ENCODE measurements around the gene STXBP5.
"Not testable (repeated sequence)": the region's sequence is repeated elsewhere in the genome, so short reads cannot be mapped to it uniquely, and the experiment has no call there.

The STXBP5 gene

GRCh38 chr6:147226163-147226724, 22.0 kb downstream of the STXBP5 start:
- Mint-ChIP-seq H3K36me3 (peaks cover 12 to 15% of the 10 kb centered on the region in 2 donors), H3K27me3 (no peaks in the 10 kb centered on the region), H3K4me3 (no peak overlapping the region), H3K9me3 (no peaks in the 10 kb centered on the region), H3K4me1 (peaks cover 21 to 32% of the 10 kb centered on the region in 2 donors), H3K27ac (no peak overlapping the region)
- DNase-seq, result no peak
- ATAC-seq (replicated peaks), result no peak

- no peak overlapping the region for H3K27ac Mint-ChIP-seq
- H3K27me3 Mint-ChIP-seq, result no peaks in the 10 kb centered on the region
- ATAC-seq (replicated peaks), result no peak
- DNase-seq, result no peak
- H3K4me3 Mint-ChIP-seq, result no peak overlapping the region
- peaks cover 19 to 27% of the 10 kb centered on the region in 2 donors for H3K4me1 Mint-ChIP-seq
- H3K36me3 Mint-ChIP-seq, result peaks cover 7 to 12% of the 10 kb centered on the region in 2 donors
- H3K9me3 Mint-ChIP-seq, result no peaks in the 10 kb centered on the region
Observed at GRCh38 chr6:147226877-147227276, 22.7 kb downstream of the STXBP5 start.

GRCh38 chr6:147227770-147228320, 23.6 kb downstream of the STXBP5 start:
- H3K27ac Mint-ChIP-seq, result no peak overlapping the region
- no peaks in the 10 kb centered on the region for H3K27me3 Mint-ChIP-seq
- ATAC-seq (replicated peaks) (no peak), DNase-seq (no peak)
- H3K4me1 Mint-ChIP-seq, result peaks cover 11 to 18% of the 10 kb centered on the region in 2 donors
- H3K36me3 Mint-ChIP-seq, result peaks cover 6 to 9% of the 10 kb centered on the region in 2 donors
- H3K4me3 Mint-ChIP-seq, result no peak overlapping the region
- no peaks in the 10 kb centered on the region for H3K9me3 Mint-ChIP-seq

GRCh38 chr6:147231589-147231988, 27.4 kb downstream of the STXBP5 start:
- Mint-ChIP-seq H3K27ac (no peak overlapping the region), H3K36me3 (peaks cover 0 to 8% of the 10 kb centered on the region in 2 donors), H3K4me1 (peaks cover 11 to 15% of the 10 kb centered on the region in 2 donors), H3K9me3 (no peaks in the 10 kb centered on the region), H3K27me3 (no peaks in the 10 kb centered on the region), H3K4me3 (no peak overlapping the region)
- no peak for ATAC-seq (replicated peaks)
- no peak for DNase-seq

DNA sequence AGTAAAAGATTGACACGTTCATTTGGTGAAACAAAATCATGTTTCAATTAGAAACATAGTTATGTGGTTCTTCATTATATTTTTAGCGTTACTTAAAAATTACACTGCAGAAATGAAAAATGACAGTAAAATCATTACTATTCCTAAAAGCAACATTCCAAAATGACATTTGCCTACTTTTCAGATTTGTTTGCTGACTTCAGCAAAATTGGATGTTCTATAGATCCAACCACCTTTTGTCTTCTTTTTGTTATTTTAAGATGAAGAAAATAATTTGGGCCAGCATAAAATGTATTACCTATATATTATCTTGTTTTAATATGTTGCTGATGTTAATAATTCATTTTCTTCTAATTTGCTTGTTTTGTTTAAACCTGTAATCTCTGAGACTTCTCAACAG, 30.5 kb downstream of the STXBP5 start:
- Mint-ChIP-seq H3K27ac (no peak overlapping the region), H3K4me1 (peaks cover 0 to 4% of the 10 kb centered on the region in 2 donors), H3K4me3 (no peak overlapping the region), H3K27me3 (no peaks in the 10 kb centered on the region), H3K9me3 (no peaks in the 10 kb centered on the region), H3K36me3 (peaks cover 2 to 17% of the 10 kb centered on the region in 2 donors)
- no peak for ATAC-seq (replicated peaks)
- no peak for DNase-seq

- peaks cover 6 to 20% of the 10 kb centered on the region in 2 donors for H3K36me3 Mint-ChIP-seq
- no peaks in the 10 kb centered on the region for H3K27me3 Mint-ChIP-seq
- no peaks in the 10 kb centered on the region for H3K4me1 Mint-ChIP-seq
- H3K9me3 Mint-ChIP-seq, result no peaks in the 10 kb centered on the region
- DNase-seq, result no peak
- H3K4me3 Mint-ChIP-seq, result no peak overlapping the region
- no peak overlapping the region for H3K27ac Mint-ChIP-seq
- ATAC-seq (replicated peaks), result no peak
Observed at GRCh38 chr6:147238164-147238563, 33.9 kb downstream of the STXBP5 start.

- H3K27me3 Mint-ChIP-seq, result no peaks in the 10 kb centered on the region
- no peaks in the 10 kb centered on the region for H3K9me3 Mint-ChIP-seq
Observed at GRCh38 chr6:147238906-147239305, 34.7 kb downstream of the STXBP5 start.

GRCh38 chr6:147244832-147245231, 40.6 kb downstream of the STXBP5 start:
- Mint-ChIP-seq H3K27me3 (no peaks in the 10 kb centered on the region), H3K9me3 (no peaks in the 10 kb centered on the region), H3K4me3 (no peak overlapping the region), H3K27ac (no peak overlapping the region), H3K4me1 (no peaks in the 10 kb centered on the region), H3K36me3 (peaks cover 8 to 28% of the 10 kb centered on the region in 2 donors)
- DNase-seq (no peak), ATAC-seq (replicated peaks) (no peak)

More at GRCh38 chr6:147238906-147239305, 34.7 kb downstream of the STXBP5 start:
- Mint-ChIP-seq H3K4me1 (no peaks in the 10 kb centered on the region), H3K36me3 (peaks cover 6 to 17% of the 10 kb centered on the region in 2 donors), H3K4me3 (no peak overlapping the region), H3K27ac (no peak overlapping the region)
- no peak for ATAC-seq (replicated peaks)
- no peak for DNase-seq

- no peaks in the 10 kb centered on the region for H3K9me3 Mint-ChIP-seq
- H3K36me3 Mint-ChIP-seq, result peaks cover 6 to 32% of the 10 kb centered on the region in 2 donors
- H3K27ac Mint-ChIP-seq, result no peak overlapping the region
- DNase-seq (no peak), ATAC-seq (replicated peaks) (no peak)
- no peaks in the 10 kb centered on the region for H3K27me3 Mint-ChIP-seq
- H3K4me3 Mint-ChIP-seq, result no peak overlapping the region
- H3K4me1 Mint-ChIP-seq, result no peaks in the 10 kb centered on the region
Observed at GRCh38 chr6:147245693-147246092, 41.5 kb downstream of the STXBP5 start.

DNA sequence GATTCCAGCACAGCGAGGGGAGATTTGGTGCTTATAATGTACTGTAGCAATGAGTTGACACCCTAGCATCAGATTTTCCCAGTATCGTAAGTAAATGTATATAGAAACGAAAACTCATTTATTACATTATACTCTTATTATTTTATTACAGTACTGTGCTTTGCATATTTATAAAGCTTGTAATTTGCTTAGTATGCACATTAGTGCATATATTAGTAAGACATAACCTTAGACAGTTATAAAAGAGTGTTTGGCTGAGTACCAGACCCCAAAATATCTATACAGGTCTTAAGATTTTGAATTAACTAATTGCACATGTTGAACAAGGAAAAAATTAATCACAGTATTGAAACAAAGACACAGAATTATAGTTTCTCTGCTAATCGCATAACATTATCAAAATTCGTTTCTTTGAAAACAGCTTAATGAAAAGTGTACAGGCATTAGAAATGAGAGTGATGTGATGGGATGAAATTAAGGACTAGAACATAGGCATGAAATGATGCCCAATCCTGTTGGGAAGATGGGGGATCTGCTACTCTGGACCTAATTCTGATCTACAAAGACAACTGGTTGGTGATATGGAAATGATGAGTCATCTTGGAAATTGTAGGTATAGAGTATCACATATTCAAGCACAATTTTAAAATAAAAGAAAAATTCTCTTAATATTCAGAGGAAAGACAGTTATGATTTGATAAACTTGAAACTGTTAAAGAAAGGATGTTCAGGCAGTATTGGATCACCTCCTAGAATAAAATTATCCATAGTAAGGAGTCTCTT, 42.8 kb downstream of the STXBP5 start:
- Mint-ChIP-seq H3K27me3 (no peaks in the 10 kb centered on the region), H3K36me3 (peaks cover 19 to 42% of the 10 kb centered on the region in 2 donors), H3K27ac (no peak overlapping the region), H3K9me3 (peaks cover 0 to 2% of the 10 kb centered on the region in 2 donors), H3K4me3 (no peak overlapping the region), H3K4me1 (no peaks in the 10 kb centered on the region)
- ATAC-seq (replicated peaks), result no peak
- DNase-seq, result no peak

- H3K9me3 Mint-ChIP-seq, result peaks cover 5 to 10% of the 10 kb centered on the region in 2 donors
- H3K4me3 Mint-ChIP-seq, result no peak overlapping the region
- peaks cover 29 to 52% of the 10 kb centered on the region in 2 donors for H3K36me3 Mint-ChIP-seq
- no peaks in the 10 kb centered on the region for H3K4me1 Mint-ChIP-seq
- ATAC-seq (replicated peaks), result no peak
- no peaks in the 10 kb centered on the region for H3K27me3 Mint-ChIP-seq
- no peak overlapping the region for H3K27ac Mint-ChIP-seq
- DNase-seq, result no peak
Observed at GRCh38 chr6:147248859-147249258, 44.6 kb downstream of the STXBP5 start.

- H3K4me1 Mint-ChIP-seq, result peaks cover 0 to 4% of the 10 kb centered on the region in 2 donors
- H3K9me3 Mint-ChIP-seq, result peaks cover 5 to 10% of the 10 kb centered on the region in 2 donors
- H3K27me3 Mint-ChIP-seq, result no peaks in the 10 kb centered on the region
- H3K27ac Mint-ChIP-seq, result no peak overlapping the region
- no peak for DNase-seq
- H3K4me3 Mint-ChIP-seq, result no peak overlapping the region
- no peak for ATAC-seq (replicated peaks)
- peaks cover 29 to 47% of the 10 kb centered on the region in 2 donors for H3K36me3 Mint-ChIP-seq
Observed at GRCh38 chr6:147251072-147251471, 46.9 kb downstream of the STXBP5 start.

- H3K4me3 Mint-ChIP-seq; ATAC-seq (replicated peaks); H3K4me1 Mint-ChIP-seq; H3K27ac Mint-ChIP-seq; DNase-seq; H3K27me3 Mint-ChIP-seq; H3K9me3 Mint-ChIP-seq: not testable (repeated sequence)
- peaks cover 25 to 31% of the 10 kb centered on the region in 2 donors for H3K36me3 Mint-ChIP-seq
Observed at GRCh38 chr6:147254929-147255473, 50.8 kb downstream of the STXBP5 start.

DNA sequence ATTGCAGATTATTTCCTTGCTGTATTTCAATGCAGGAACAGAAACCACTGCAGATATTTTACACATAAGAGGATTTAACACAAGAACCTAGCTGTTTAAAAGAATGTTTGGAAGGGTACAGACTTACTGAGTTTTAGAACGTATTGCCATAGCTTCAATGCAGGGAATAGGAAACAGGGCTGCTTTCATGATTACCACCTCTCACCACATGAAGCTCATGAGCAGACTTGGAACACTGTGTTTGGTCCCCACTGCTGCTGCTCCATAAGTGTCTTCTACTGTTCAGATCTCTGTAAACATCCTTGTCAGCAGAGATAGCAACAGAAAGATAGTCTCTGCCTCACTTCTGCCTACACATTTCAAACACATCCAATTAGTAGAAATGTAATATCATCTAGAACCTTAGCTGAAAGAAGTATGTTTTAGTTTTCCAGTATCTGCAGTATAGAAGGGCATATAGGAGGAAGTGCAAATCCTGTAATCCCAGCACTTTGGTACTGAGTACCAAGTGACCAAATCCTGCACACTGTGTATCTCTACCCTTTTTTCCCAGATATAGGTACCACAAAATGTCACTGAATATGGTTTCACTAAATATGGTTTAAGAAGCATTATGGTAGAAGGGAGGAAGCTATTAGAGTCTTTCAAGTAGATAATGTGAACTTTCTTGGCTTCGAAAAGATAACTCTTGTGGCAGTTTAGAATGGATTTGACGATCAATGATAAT, 51.9 kb downstream of the STXBP5 start:
- Mint-ChIP-seq H3K4me1 (peaks cover 0 to 4% of the 10 kb centered on the region in 2 donors), H3K4me3 (no peak overlapping the region), H3K27me3 (no peaks in the 10 kb centered on the region), H3K27ac (no peak overlapping the region), H3K9me3 (peaks cover 5 to 10% of the 10 kb centered on the region in 2 donors), H3K36me3 (peaks cover 21 to 24% of the 10 kb centered on the region in 2 donors)
- no peak for DNase-seq
- ATAC-seq (replicated peaks), result no peak
